Germinal center (tissue), 1 donor: Measurements from ENCODE around the gene PPL.

Experiments
- DNase-seq: peaks from one replicate; pipeline ENCODE4 v3.0.0; 2012; ENCODE audit warnings: mixed read lengths, low spot score

Gene PPL

GRCh38 chr16:4864728-4865127 is 72.2 kb downstream of the PPL start:
- no peak for DNase-seq

DNA sequence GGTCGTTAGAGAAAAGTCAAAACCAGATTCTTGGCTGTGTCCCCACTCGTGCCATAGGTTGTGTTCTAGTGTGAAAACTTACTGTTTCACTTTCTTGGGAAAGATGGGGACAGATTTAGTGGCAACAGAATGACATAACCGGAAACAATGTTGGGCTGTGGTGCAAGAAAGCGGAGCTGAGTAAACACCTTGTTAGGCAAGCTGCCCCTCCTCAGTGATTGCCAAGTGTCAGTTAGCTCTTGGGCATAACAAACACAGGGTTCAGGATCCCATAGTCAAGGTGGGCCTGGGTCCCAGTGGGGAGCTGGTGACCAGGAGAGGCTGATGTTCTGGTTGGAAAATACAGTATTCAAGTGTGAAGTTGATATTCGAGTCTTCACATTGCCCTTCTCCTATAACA is 74.3 kb downstream of the PPL start:
- no peak for DNase-seq

- no peak for DNase-seq
Observed at GRCh38 chr16:4860727-4861342, 76.1 kb downstream of the PPL start.

DNA sequence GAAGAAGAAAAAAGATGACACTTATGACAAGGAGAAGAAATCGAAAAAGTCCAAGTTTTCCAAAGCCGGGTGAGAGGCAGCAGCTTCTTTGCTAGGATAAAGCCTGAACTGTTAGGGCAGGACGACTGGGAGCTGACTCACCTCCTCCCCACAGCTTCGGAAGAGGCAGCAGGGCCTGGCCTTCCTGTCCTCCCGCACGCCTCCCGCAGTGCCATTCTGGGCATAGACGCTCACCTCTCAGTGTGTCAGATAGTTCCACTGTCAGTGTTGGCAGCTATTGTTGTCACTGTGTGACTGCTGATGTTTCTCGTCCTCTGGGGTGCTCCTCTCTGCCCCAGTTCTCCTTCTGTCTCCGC is 77.1 kb downstream of the PPL start:
- DNase-seq: no peak

GRCh38 chr16:4859190-4859899 is 77.6 kb downstream of the PPL start:
- no peak for DNase-seq

DNA sequence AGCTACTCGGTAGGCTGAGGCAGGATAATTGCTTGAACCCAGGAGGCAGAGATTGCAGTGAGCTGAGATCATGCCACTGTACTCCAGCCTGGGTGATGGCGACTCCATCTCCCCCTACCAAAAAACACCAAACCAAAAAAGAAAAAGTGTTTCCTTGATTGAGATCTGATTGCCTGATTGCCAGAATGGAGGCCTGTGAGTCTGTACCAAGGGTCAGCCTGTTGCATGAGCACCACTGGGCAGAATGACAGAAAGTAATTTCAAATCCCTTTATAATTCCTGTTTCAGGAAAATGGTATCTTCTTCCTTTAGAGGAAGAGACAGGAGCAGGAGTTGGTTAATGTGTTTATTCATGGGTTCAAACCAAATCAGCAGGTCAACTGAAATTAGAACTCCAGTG is 81.1 kb downstream of the PPL start:
- DNase-seq: no peak

- DNase-seq: no peak
Observed at GRCh38 chr16:4855371-4855770, 81.6 kb downstream of the PPL start.

DNA sequence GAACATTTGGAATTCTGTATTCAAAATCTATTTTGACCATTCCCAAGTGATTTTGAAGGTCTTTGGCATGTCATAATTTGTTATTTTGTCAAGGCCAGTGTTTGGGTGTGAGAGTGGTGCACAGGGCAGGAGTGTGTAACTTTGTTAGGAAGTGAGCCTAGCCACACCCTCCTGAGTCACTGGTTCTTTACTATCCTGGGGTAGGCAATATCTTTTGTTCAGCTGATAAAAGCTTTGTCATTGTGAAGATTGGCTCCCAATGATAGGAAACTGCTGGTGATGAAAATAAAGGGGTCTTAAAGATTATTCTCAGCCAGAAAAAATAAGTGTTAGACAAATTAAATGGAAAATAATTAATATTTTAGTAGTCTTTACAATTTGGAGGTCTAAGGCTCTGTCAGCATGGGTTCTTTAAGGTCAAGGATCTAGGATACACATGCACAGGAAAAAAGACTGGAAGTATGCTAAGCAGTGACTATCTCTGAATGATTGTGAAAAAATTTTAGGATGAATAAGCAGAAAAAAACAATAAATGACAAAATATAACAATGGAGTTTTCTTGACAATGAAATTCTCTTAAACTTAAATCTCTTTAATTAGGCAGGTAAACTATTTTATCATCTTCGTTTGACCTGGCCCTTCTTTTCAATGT is 84.6 kb downstream of the PPL start:
- no peak for DNase-seq

- no peak for DNase-seq
Observed at GRCh38 chr16:4850211-4850610, 86.7 kb downstream of the PPL start.

DNA sequence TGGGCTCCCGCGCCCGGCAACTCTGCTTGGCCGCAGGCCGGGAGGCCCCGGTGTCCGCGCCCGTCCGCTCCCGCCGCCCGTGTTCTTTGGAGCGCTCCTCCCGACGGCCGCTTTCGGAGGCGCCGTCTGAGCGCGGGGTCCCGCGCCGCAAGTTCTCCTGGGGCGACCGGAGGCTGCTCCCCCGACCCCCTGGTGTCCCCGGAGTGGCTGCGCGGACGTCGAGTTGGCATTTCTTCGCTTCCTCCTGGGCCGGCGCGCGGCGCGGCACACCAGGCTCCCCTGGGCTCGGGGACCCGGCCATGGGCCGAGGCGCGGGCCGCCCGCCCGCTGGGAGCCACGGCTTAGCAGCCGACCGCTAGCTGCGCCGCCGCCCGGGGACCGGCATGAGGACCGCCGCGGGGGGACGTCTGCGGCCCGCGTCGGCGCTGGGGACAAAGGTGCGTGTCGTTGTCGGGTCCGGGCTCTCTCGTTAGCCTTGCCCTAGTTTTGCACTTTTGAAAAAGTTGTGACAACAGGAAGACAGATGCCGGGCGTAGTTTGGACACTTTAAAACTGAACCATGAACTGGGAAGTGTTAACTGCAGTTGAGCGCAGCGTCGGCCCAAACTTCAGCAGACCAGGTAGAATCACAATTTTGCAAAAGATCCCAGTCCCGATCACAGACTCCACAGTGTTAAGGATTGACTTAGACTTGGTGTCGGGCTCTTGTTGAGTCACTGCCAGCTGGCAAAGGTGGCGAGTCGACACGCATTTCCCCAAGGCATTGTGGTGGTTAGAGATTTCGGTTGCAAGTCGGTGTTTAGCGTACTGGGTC is 89.0 kb downstream of the PPL start:
- DNase-seq: peak; percentile 50

GRCh38 chr16:4846901-4847773 is 89.8 kb downstream of the PPL start, which contains the start of the genes GLYR1 and UBN1:
TSS of gene GLYR1 (minus strand) at chr16:4847288. CDS start at chr16:4847265, 23 bp downstream.
TSS of gene UBN1 (plus strand) at chr16:4847481. CDS start at chr16:4852918, 5,437 bp downstream.
- peak; percentile 98 for DNase-seq

DNA sequence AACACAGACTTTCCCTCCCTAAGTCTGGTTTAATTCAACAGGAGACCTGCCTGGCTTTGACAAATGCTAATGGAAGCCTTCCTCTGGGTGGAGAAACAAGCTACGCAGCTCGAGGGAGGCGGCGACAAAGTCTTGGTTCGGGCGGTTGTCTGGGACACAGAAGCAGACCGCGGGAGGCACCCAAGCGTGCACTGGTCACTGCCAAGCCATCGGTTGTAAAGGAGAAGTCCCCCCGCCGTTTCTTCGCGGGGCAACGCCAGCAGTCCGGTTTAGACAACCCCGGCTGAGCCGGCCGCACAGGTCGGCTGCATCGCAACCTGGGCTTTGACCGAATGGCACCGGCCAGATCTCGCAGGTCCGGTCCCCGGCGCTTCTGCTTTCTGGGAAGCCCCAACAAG is 90.4 kb downstream of the PPL start:
- no peak for DNase-seq

DNA sequence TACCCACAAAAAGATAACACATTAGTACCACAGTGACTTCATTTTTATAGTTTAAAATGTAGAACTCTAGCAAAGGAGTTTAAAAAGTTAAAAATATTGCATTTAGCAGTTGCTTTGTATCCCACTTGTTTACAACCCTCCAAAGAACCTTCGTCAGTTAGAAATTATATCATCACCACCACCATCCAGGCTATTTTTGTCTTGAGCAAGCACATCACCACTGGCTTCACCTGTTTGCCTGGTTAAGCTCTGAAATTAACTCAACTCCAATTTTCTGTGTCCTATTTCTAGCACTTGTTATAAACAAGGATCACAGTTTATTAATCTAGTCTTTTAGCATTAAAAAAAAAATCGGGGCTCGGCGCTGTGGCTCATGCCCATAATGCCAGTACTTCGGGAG is 96.0 kb downstream of the PPL start:
- no peak for DNase-seq

GRCh38 chr16:4839942-4840341 is 97.0 kb downstream of the PPL start:
- no peak for DNase-seq

DNA sequence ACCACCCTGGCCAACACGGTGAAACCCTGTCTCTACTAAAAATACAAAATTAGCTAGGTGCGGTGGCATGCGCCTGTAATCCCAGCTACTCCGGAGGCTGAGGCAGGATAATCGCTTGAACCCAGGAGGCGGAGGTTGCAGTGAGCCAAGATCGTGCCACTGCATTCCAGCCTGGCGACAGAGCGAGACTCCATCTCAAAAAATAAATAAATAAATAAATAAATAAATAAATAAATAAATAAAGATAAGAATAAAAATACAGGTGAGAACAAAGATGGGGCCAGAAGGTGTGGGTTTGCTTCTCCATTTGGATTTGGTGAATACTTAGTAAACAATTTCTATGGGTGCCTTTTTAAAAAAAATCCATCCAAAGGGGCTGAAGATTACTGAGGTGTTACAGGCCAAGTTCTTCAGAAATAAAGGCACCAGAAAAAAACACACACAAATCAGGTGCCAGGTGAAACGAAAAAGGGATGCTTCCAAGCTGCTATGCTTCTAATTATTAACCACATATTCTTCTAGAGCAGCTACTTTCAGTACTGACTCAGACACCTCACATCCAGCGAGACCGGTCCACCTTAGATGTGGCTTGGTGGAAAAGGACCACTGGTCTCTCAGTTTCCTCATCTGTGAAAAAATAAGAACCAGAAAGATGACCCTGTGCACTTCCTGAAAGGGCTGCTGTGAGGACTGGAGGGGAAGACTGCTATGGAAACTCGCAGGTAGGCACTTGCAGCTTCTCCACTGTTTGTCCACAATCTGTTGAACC is 99.0 kb downstream of the PPL start:
- no peak for DNase-seq

GRCh38 chr16:4836727-4837126 is 100.2 kb downstream of the PPL start:
- DNase-seq: no peak

DNA sequence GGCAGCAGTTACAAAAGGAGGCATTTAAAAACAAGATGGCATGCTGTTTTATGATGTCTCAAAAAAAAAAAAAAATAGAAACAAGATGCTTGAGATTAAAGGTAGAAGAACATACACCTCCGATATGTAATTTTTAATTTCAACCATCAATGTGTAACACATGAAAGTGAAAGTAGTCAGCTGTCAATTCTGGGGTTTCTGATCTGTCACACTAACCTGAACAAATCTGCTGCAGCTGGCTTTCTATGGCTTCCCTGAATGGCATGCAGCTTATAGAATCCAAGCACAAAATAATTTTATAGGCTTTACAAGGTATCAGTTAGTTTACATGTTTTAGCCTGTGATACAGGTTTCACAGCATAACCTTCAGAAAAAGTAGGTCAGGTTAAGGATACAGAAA is 103.4 kb downstream of the PPL start:
- DNase-seq: no peak

- DNase-seq: no peak
Observed at GRCh38 chr16:4832698-4833343, 104.1 kb downstream of the PPL start.
